ENCODE results near the gene SLC2A4.

SLC2A4 gene

GRCh38 chr17:7248796-7249195 is 32.7 kb upstream of the SLC2A4 start:
- no peak for DNase-seq

- DNase-seq, result no peak
Measured at GRCh38 chr17:7249214-7249613, 32.3 kb upstream of the SLC2A4 start.

DNA sequence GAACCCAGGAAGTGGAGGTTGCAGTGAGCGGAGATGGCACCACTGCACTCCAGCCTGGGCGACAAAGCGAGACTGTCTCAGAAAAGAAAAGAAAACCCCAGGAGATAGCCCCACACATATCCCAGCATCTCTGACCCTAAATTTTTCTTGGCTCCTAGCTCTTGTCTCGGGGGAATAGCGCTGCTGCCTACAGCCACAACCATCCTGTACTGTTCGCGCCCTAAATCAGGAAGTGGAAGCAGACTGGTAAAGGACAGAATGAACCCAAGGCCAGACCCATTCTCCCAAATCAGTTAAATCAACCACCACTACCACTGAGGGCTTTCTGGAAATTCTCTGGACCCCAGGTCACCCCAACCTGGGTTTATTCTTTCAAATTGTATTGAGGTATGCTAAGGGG is 31.7 kb upstream of the SLC2A4 start:
- no peak for DNase-seq

DNA sequence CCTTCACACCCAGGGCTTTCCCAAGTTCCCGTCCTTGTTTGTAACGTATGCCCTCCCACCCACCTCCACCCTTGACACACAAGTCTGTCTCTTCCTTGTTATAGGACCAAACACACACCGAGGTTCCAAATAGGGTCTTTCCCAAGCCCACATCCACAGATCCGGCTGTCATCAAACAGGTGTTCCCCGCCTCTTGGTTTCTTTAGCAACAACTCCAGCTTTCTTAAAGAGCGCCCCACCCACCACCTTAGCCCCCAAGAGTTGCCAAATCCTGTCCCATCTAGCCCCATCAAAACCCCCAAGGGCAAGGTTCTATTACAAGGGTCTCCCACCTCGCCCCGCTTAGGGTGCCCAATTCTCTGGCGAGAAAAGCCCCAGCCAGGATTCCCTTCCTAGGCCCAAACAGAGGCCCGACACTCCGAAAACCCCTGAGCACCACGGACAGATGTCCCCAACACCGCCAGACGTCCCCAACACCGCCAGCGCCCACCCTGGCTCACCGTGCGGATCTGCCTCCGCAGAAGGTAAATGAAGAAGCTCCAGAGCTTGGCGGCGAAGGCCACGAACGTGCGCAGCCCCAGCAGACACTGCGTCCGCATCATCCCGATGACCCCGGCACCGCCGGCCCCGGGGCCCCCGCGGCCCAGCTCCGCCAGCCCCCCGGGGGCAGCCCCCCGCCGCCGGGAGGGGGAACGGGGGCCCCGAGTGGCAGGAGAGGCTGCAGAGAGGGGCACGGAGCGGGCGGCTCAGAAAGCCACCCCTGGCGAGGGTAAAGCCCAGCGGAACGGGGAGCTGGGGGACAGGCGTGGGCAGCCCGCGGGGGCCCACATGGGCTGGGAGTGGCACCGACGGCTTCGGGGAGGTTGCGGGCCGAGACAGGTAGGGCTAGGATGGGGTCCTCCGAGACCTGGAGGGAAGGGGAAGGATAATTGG is 30.6 kb upstream of the SLC2A4 start:
- no peak for DNase-seq

DNA sequence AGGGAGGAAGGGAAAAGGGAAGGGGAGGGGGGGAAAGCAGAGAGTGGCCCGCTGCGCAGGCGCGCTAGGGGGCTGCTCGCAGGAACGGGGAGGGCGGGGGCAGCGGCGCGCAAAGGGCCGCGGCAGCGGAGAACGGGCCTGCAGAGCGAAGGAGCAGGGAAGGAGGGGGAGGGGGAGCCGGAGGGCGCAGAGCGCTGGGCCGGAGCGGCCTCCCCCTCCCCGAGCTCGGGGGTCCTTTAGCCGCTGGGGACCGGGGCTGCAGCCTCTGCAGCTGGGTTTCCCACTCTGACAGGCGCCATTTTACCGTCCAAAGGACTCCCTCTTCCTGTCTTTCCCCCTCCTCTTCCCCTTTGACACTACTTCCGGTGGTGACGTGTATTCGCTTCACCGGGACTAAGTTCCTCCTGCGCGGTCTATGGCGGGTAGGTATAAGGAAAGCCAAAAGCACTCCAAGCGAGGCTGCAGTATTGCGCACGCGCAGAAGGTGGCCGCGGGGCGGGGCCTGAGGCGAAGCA is 29.8 kb upstream of the SLC2A4 start, which contains the start of gene CTDNEP1:
Gene CTDNEP1 (minus strand): TSS at position 74 of the 515 bp plus-strand sequence. CDS start 438 bp downstream, outside the sequence.
- peak; percentile 86 to 89 for DNase-seq

GRCh38 chr17:7252176-7253043 is 29.1 kb upstream of the SLC2A4 start, which contains the start of gene ELP5:
TSS of gene ELP5 (plus strand) at chr17:7252215. CDS start at chr17:7252551, 336 bp downstream.
- DNase-seq, result peak; percentile 47 to 59

DNA sequence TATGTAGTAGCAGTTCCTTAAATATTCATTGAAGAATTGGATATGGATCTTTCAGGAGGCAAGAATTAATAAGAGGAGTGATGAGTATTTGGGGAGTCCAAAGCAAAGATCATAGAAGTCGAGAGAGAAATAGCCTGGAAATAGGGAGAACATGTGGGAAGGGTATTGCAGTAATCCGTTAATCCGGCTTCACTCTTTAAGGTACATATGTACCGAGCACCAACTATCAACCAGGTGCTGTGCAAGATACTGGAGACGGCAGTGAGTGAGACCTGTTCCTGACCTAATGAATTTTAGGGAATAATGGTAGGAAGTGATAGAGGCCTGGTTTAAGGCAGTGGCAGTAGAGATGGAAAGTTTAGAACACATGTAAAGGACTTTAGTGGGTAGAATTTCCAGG is 28.4 kb upstream of the SLC2A4 start:
- DNase-seq, result no peak

GRCh38 chr17:7254511-7254910 is 27.0 kb upstream of the SLC2A4 start:
- DNase-seq, result no peak

DNA sequence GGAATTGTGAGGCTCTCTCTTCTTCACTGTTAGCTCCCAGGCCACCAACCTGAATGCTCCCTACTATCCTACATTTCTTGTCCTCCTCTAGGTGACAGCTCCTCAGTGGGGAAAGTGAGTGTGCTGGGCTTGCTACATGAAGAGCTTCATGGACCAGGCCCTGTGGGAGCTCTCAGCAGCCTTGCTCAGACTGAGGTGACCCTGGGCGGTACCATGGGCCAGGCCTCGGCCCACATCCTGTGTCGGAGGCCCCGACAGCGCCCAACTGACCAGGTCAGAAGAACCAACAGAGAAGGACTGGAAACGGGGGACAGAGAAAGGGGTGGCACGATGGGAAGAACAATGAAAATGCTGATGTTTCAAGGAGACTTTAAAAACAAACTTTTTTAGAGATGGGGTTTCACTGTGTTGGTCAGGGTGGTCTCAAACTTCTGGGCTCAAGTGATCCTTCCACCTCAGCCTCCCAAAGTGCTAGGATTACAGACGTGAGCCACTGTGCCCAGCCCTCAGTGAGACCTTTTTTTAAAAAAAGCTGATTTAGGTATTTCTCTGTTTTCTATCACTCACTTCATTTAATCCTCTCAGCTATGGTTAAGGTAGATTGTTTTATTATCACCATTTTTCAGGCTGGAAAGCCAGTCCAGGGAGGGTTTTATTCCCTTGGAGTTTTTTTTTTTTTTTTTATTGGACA is 24.6 kb upstream of the SLC2A4 start:
- DNase-seq, result no peak

- DNase-seq, result no peak
Measured at GRCh38 chr17:7258731-7259554, 22.6 kb upstream of the SLC2A4 start.

- no peak for DNase-seq
Measured at GRCh38 chr17:7259555-7259889, 22.0 kb upstream of the SLC2A4 start.

GRCh38 chr17:7260151-7260550 is 21.4 kb upstream of the SLC2A4 start:
- no peak for DNase-seq

GRCh38 chr17:7260651-7261378 is 20.7 kb upstream of the SLC2A4 start:
- no peak for DNase-seq

DNA sequence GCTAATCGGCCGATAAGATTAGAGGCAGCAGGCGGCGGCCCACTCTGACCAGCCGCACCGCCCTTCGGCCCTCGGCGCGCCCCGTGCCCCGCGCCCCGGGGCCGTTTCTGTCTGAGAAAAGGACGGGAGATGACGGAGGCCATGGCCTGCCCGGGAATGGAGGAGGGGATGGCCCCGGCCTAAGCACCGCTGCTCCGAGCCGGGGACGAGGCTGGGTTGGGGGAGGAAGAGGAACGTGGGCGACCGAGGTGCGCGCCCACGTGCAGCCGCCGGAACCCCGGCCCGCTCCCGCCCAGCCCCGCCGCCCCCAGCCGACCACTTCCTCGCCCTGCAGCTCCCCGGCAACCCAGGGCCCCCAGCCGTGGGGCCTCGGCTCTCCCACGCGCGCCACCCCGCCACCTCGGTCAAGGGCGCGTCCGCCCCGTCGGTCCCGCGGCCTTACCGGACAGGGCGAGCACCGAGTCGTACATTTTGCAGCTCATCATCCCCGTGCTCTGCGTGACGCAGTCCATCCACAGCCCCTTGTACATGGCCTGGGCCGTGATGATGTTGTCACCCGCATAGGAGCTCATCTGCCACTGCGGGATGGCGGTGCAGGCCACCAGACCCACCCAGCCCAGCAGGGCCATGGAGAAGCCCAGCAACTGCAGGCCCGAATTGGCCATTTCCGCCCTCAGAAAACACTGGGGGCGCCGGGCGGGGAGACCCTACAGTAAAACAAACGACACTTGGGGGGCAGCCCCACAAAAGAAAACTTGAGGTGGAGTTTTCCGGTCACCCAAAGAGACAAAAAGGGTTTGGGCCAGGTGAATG is 19.9 kb upstream of the SLC2A4 start:
- DNase-seq, result no peak

DNA sequence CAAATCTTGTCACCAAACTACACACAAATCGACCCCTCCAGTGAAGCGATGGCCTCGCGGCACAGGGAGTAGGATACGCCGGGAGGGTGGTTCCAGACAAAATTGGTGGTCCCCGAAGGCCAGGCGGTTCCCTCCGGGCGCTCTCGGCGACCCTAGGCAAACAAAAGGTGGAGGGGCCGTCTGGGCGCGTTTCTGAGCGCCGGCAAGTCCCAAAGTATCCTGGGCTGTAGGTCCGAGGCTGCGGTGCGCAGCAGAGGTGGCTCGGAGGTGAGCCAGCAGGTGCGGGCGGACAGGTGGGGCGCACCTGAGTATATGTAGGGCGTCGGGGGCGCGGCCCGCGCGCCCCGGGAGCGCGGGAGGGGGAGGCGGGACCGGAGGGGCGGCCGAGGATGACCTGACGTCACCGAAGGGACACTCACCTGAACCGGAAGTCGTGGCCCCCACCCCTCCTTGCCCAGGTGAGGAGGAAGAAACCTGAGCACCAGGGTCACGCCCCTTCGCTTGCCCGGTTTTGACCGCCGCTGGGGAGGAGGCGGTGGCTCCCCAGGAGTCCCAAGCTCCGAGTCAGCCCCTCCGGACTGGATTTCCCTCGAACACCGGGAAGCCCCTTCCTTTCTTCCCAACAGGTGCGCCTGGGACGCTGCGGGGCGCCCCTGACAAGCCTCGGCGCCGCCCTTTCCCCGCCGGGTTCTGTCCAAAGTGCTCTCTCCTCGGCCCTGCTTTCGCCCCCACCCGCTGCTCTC is 19.2 kb upstream of the SLC2A4 start, which contains the start of gene CLDN7:
Gene CLDN7 (minus strand): TSS at position 287 of the 743 bp plus-strand sequence. CDS start 435 bp downstream, outside the sequence.
- peak; percentile 31 to 68 for DNase-seq

- DNase-seq, result peak in 1 of 2 experiments; percentile 10
Measured at GRCh38 chr17:7262935-7263800, 18.4 kb upstream of the SLC2A4 start.

DNA sequence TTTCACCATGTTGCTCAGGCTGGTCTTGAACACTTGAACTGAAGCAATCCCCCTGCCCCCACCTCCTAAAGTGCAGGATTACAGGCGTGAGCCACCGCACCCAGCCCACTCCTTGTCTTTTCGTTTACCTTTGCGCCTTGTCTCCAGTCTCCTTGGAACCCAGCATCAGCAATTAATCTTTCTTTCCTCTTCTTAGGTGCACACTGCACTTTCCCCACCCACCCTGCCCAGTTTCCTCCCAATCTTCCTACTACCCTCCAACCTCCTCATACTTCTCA is 17.8 kb upstream of the SLC2A4 start:
- no peak for DNase-seq

- DNase-seq, result no peak
Measured at GRCh38 chr17:7266784-7267183, 14.7 kb upstream of the SLC2A4 start.

GRCh38 chr17:7279448-7279847 is 2.1 kb upstream of the SLC2A4 start:
- DNase-seq, result no peak

Data from NCI-H187 (cell line).